Thyroid gland (tissue), 4 donors: ENCODE data around the gene ZNF862.

Source experiments
- POLR2A ChIP-seq, 2 donors: fragments of 450-650 bp; IDR thresholded peaks; one replicate each; pipeline ENCODE4 v1.6.1; 2017; ENCODE audit warnings: antibody characterized with exemption in 2 of 2, mild to moderate bottlenecking in 2 of 2, moderate library complexity in 1 of 2
- TF ChIP-seq, protein P1 (sequence below), 6 experiments: fragments of 200-600 bp in 3 of 6; fragments of 450-650 bp in 3 of 6; sonication (generic) in 3 of 6; IDR thresholded peaks; one replicate each; pipeline ENCODE4 v1.5.1; 2016 to 2019; ENCODE audit warnings: antibody characterized with exemption in 6 of 6, mild to moderate bottlenecking in 2 of 6, inconsistent platforms in 1 of 6, moderate library complexity in 1 of 6

DNA sequence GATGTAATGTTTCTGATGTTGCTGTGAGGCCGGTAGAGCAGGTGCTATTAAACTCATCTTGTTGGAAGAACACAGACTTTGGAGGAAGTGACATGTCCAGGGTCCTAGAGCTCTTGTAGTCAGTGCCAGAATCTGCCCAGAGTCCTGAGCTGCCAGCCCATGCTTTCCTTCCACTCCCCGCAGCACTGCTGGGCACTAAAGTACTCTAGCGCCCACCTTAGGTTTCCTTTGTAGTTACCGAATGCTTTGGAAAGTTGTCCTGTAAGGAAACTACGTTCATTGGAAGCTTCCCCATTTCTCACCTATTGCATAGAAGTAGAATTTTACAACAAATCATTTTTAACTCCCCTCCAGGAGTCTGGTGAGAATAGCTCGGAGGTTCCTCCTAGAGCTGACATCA, 11.0 kb downstream of the ZNF862 start:
- no peak for TF ChIP-seq POLR2A (IDR thresholded peaks at IDR 0.05)
- TF ChIP-seq, protein P1, sequence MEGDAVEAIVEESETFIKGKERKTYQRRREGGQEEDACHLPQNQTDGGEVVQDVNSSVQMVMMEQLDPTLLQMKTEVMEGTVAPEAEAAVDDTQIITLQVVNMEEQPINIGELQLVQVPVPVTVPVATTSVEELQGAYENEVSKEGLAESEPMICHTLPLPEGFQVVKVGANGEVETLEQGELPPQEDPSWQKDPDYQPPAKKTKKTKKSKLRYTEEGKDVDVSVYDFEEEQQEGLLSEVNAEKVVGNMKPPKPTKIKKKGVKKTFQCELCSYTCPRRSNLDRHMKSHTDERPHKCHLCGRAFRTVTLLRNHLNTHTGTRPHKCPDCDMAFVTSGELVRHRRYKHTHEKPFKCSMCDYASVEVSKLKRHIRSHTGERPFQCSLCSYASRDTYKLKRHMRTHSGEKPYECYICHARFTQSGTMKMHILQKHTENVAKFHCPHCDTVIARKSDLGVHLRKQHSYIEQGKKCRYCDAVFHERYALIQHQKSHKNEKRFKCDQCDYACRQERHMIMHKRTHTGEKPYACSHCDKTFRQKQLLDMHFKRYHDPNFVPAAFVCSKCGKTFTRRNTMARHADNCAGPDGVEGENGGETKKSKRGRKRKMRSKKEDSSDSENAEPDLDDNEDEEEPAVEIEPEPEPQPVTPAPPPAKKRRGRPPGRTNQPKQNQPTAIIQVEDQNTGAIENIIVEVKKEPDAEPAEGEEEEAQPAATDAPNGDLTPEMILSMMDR (IDR thresholded peaks at IDR 0.05), result no peak
